GM12878 (cell line): Measurements from ENCODE around the gene RNASE9. TPM values are rescaled to one million over a fixed set of nuclear protein-coding genes. Genes with fewer than 3 reads are reported as not detected.

Source experiments
- ATAC-seq: fragments of 200-7000 bp; cut with Tn5 transposase; 3 replicates; pipeline ENCODE4 v1.9.1; 2020; ENCODE audit warnings: mild to moderate bottlenecking, moderate library complexity
- BruUV-seq: library from RNA; stranded (reverse); fragments of 400-500 nt; replicated peaks from 2 replicates; lab custom pipeline; 2021; lab: Mats Ljungman, UMichigan
- CTCF ChIA-PET: fragments of 300-600 bp; sonication (Branson Sonifier 250); formaldehyde crosslinking; extraction: SDS; loops from one replicate; lab custom pipeline; 2021; ENCODE audit warnings: inconsistent platforms; lab: Yijun Ruan, JAX
- POLR2A ChIA-PET: fragments of 350-600 bp; formaldehyde crosslinking; extraction: SDS; loops from one replicate; lab custom pipeline; 2021; ENCODE audit warnings: inconsistent platforms; lab: Charles Lee
- RAD21 ChIA-PET: fragments of 300-600 bp; sonication (Branson Sonifier 250); formaldehyde crosslinking; loops from one replicate; lab custom pipeline; 2023; ENCODE audit warnings: antibody characterized with exemption; ENCODE audit not compliant: unreplicated experiment; lab: Charles Lee
- SMC1A ChIA-PET: fragments of 300-600 bp; sonication (Branson Sonifier 250); formaldehyde crosslinking; loops from one replicate; lab custom pipeline; 2023; ENCODE audit not compliant: unreplicated experiment, uncharacterized antibody; lab: Charles Lee
- DNase-seq: peaks from one replicate; pipeline ENCODE4 v3.0.0-alpha.2; 2011; ENCODE audit warnings: low read depth, low spot score
- FAIRE-seq: peaks from 3 replicates; lab custom pipeline; 2011; peaks lifted over from hg19 to GRCh38; lab: Jason Lieb, UNC
- H2AFZ ChIP-seq: 2 replicates; pipeline ENCODE4 v1.6.0; 2011; ENCODE audit warnings: low read depth, low read length, control low read depth; ENCODE audit not compliant: control insufficient read depth
- H3K27ac ChIP-seq: 2 replicates; pipeline ENCODE4 v1.5.1; 2011; ENCODE audit warnings: control low read depth; ENCODE audit not compliant: control insufficient read depth, insufficient read depth
- H3K27me3 ChIP-seq, 2 experiments: replicated peaks in 1 of 2; 2 replicates each; pipeline versions ENCODE4 v1.6.0 to v1.6.1; 2011; ENCODE audit warnings: low read length in 1 of 2; ENCODE audit not compliant: control insufficient read depth in 2 of 2, insufficient read depth in 2 of 2
- H3K36me3 ChIP-seq, 2 experiments: 2 replicates each; pipeline ENCODE4 v1.5.1; 2011; ENCODE audit warnings: low read length in 1 of 2; ENCODE audit not compliant: control insufficient read depth in 2 of 2, insufficient read depth in 2 of 2
- H3K4me1 ChIP-seq: 2 replicates; pipeline ENCODE4 v1.6.1; 2011; ENCODE audit warnings: mild to moderate bottlenecking, low read length, moderate library complexity, mixed read lengths; ENCODE audit not compliant: control insufficient read depth, insufficient read depth
- H3K4me2 ChIP-seq: 2 replicates; pipeline ENCODE4 v1.6.0; 2011; ENCODE audit warnings: control low read depth; ENCODE audit not compliant: control insufficient read depth, insufficient read depth
- H3K4me3 ChIP-seq: fragments of 200-600 bp; sonication (generic); 2 replicates; pipeline ENCODE4 v1.5.1; 2016
- H3K79me2 ChIP-seq: 2 replicates; pipeline ENCODE4 v1.6.0; 2011; ENCODE audit warnings: low read length; ENCODE audit not compliant: control insufficient read depth, insufficient read depth
- H3K9ac ChIP-seq: 2 replicates; pipeline ENCODE4 v1.8.0; 2011; ENCODE audit warnings: low read length, control low read depth, mixed read lengths; ENCODE audit not compliant: control insufficient read depth, insufficient read depth
- H3K9me3 ChIP-seq: replicated peaks from 3 replicates; pipeline ENCODE4 v1.5.1; 2011; ENCODE audit warnings: mild to moderate bottlenecking, low read length; ENCODE audit not compliant: control insufficient read depth, insufficient read depth
- H4K20me1 ChIP-seq: 2 replicates; pipeline ENCODE4 v1.6.0; 2011; ENCODE audit not compliant: control insufficient read depth, insufficient read depth
- CBX5 ChIP-seq: sonication (generic); IDR thresholded peaks from 2 replicates; pipeline ENCODE4 v1.6.1; 2016; ENCODE audit warnings: low read depth, moderate library complexity, mild to moderate bottlenecking, inconsistent platforms
- DPF2 ChIP-seq: fragments of 450-650 bp; IDR thresholded peaks from 2 replicates; pipeline ENCODE4 v1.6.1; 2017; ENCODE audit warnings: mild to moderate bottlenecking
- HDGF ChIP-seq: fragments of 450-650 bp; IDR thresholded peaks from 2 replicates; pipeline ENCODE4 v1.6.1; 2016; ENCODE audit warnings: antibody characterized with exemption
- KDM1A ChIP-seq: fragments of 200-600 bp; sonication (generic); IDR thresholded peaks from 2 replicates; pipeline ENCODE4 v1.6.1; 2016; ENCODE audit warnings: borderline replicate concordance
- MXI1 ChIP-seq: fragments of 150-350 bp; IDR thresholded peaks from 2 replicates; pipeline ENCODE4 v1.6.1; 2011; ENCODE audit warnings: low read depth, mild to moderate bottlenecking, inconsistent platforms, low read length, improper control_type of control experiment
- PML ChIP-seq: IDR thresholded peaks from 2 replicates; pipeline ENCODE4 v1.6.1; 2012; ENCODE audit warnings: low read length, inconsistent platforms
- ZNF274 ChIP-seq: IDR thresholded peaks from one replicate; pipeline ENCODE4 v1.8.0; 2011; ENCODE audit not compliant: insufficient read length, insufficient read depth
- WGBS: methylation state at CpG from one replicate; pipeline ENCODE4 v1.1.6; 2016; ENCODE audit warnings: low lambda C conversion rate; ENCODE audit not compliant: insufficient replicate concordance, insufficient coverage; ENCODE audit errors: missing lambda C conversion rate; 5-methylcytosine and 5-hydroxymethylcytosine counted together
- in situ Hi-C: fragments of 300-500 bp; cut with MboI; formaldehyde crosslinking; loops from 9 replicates; pipeline ENCODE4 v1.14.3; 2018; ENCODE audit warnings: mixed read lengths
- intact Hi-C: fragments of 100-400 bp; cut with micrococcal nuclease; formaldehyde crosslinking; loops from one replicate; pipeline ENCODE4 v1.14.2; 2022; ENCODE audit not compliant: unreplicated experiment
- polyA plus RNA-seq, 11 experiments: library from polyadenylated mRNA; depleted of rRNA in 4 of 11; unstranded in 6 of 11; stranded (reverse) in 5 of 11; fragments of >200 nt; fragmentation: Nextera tagmentation in 4 of 11; fragmentation: Illumina TruSeq in 1 of 11; extraction: Ambion mirVana in 4 of 11; extraction: Trizol in 1 of 11; gene quantifications; 1 replicate in 1 of 11; 2 replicates in 10 of 11; pipeline versions ENCODE4 v1.2.1 to v1.2.3, GENCODE V29; 2011 to 2016; ENCODE audit warnings: inconsistent platforms in 2 of 11, missing spikeins in 2 of 11, low read depth in 1 of 11
- total RNA-seq, 4 experiments: library from RNA; depleted of rRNA in 3 of 4; stranded (reverse); fragments of >200 nt in 3 of 4; fragmentation: Illumina TruSeq in 1 of 4; extraction: Trizol in 1 of 4; gene quantifications; 2 replicates each; pipeline versions ENCODE4 v1.2.1 to v1.2.3, GENCODE V29; 2013 to 2021
- TF ChIP-seq, protein P1 (sequence below): IDR thresholded peaks from 2 replicates; pipeline ENCODE4 v1.6.1; 2012; ENCODE audit warnings: low read depth, low read length, improper control_type of control experiment
- TF ChIP-seq, protein P2 (sequence below): fragments of 450-650 bp; formaldehyde crosslinking; IDR thresholded peaks from 2 replicates; pipeline ENCODE4 v1.4.0; 2020; ENCODE audit warnings: mild to moderate bottlenecking, moderate library complexity
- TF ChIP-seq, protein P3 (sequence below): fragments of 450-650 bp; IDR thresholded peaks from 2 replicates; pipeline ENCODE4 v1.6.1; 2016; ENCODE audit warnings: mild to moderate bottlenecking, moderate library complexity, borderline replicate concordance

Gene RNASE9
- total and polyA plus RNA-seq, 10 of the 15 experiments (the other 5 are each of a cell fraction or from before 2014, with no cell fraction given) = not detected

DNA sequence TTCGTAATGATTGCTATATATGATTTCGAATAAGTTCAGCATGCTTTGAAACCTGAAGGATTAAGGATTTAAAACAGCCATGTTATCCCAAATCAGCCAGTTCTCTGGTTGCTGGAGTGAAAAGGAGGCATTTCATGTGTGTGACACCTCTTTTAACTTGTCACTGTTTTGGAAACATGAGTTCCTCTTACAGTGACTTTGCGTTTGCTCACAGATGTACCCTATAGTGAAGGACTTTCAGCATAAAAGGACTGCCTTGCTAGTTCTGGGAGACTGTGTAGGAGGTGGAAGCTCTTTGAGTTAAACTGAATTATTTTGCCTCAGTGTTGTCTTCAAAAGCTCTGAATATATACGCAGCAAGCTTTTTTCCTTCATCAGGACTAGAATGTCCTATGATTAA lies 19.4 kb upstream of the RNASE9 start:
- Histone ChIP-seq H3K9me3 (no peaks in the 10 kb centered on the region), H3K36me3 (no peaks in the 10 kb centered on the region), H3K79me2 (no peaks in the 10 kb centered on the region), H3K27ac (no peak overlapping the region), H3K4me2 (no peak overlapping the region), H3K27me3 (no peaks in the 10 kb centered on the region; a peak in 1 of 4 replicates), H3K4me1 (no peaks in the 10 kb centered on the region), H2AFZ (no peak overlapping the region), H3K4me3 (no peak overlapping the region), H3K9ac (no peak overlapping the region), H4K20me1 (no peaks in the 10 kb centered on the region)
- no peak for DNase-seq
- WGBS = 41% methylated on average over 4 of the region's 4 CpGs
- ChIA-PET SMC1A (no interaction called here), RAD21 (no interaction called here), POLR2A (no interaction called here), CTCF (interaction anchor here (0.6 to 1.2 kb wide), 2 partner anchors 50 to 83 kb away, joined by 3 read pairs; no protein-coding TSS in a partner anchor)
- no TSS peak for BruUV-seq
- intact Hi-C loops (no loop called here), in situ Hi-C loops (no loop called here)
- no peak for TF ChIP-seq CBX5
- TF ChIP-seq ZNF274 = no peak
- TF ChIP-seq, protein P1, sequence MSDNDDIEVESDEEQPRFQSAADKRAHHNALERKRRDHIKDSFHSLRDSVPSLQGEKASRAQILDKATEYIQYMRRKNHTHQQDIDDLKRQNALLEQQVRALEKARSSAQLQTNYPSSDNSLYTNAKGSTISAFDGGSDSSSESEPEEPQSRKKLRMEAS = no peak
- no peak for TF ChIP-seq HDGF
- TF ChIP-seq, protein P2, sequence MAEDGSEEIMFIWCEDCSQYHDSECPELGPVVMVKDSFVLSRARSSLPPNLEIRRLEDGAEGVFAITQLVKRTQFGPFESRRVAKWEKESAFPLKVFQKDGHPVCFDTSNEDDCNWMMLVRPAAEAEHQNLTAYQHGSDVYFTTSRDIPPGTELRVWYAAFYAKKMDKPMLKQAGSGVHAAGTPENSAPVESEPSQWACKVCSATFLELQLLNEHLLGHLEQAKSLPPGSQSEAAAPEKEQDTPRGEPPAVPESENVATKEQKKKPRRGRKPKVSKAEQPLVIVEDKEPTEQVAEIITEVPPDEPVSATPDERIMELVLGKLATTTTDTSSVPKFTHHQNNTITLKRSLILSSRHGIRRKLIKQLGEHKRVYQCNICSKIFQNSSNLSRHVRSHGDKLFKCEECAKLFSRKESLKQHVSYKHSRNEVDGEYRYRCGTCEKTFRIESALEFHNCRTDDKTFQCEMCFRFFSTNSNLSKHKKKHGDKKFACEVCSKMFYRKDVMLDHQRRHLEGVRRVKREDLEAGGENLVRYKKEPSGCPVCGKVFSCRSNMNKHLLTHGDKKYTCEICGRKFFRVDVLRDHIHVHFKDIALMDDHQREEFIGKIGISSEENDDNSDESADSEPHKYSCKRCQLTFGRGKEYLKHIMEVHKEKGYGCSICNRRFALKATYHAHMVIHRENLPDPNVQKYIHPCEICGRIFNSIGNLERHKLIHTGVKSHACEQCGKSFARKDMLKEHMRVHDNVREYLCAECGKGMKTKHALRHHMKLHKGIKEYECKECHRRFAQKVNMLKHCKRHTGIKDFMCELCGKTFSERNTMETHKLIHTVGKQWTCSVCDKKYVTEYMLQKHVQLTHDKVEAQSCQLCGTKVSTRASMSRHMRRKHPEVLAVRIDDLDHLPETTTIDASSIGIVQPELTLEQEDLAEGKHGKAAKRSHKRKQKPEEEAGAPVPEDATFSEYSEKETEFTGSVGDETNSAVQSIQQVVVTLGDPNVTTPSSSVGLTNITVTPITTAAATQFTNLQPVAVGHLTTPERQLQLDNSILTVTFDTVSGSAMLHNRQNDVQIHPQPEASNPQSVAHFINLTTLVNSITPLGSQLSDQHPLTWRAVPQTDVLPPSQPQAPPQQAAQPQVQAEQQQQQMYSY (CRISPR knock-in tag) = no peak
- no peak for TF ChIP-seq DPF2
- no peak for TF ChIP-seq PML
- TF ChIP-seq KDM1A = no peak
- no peak for TF ChIP-seq MXI1
- TF ChIP-seq, protein P3, sequence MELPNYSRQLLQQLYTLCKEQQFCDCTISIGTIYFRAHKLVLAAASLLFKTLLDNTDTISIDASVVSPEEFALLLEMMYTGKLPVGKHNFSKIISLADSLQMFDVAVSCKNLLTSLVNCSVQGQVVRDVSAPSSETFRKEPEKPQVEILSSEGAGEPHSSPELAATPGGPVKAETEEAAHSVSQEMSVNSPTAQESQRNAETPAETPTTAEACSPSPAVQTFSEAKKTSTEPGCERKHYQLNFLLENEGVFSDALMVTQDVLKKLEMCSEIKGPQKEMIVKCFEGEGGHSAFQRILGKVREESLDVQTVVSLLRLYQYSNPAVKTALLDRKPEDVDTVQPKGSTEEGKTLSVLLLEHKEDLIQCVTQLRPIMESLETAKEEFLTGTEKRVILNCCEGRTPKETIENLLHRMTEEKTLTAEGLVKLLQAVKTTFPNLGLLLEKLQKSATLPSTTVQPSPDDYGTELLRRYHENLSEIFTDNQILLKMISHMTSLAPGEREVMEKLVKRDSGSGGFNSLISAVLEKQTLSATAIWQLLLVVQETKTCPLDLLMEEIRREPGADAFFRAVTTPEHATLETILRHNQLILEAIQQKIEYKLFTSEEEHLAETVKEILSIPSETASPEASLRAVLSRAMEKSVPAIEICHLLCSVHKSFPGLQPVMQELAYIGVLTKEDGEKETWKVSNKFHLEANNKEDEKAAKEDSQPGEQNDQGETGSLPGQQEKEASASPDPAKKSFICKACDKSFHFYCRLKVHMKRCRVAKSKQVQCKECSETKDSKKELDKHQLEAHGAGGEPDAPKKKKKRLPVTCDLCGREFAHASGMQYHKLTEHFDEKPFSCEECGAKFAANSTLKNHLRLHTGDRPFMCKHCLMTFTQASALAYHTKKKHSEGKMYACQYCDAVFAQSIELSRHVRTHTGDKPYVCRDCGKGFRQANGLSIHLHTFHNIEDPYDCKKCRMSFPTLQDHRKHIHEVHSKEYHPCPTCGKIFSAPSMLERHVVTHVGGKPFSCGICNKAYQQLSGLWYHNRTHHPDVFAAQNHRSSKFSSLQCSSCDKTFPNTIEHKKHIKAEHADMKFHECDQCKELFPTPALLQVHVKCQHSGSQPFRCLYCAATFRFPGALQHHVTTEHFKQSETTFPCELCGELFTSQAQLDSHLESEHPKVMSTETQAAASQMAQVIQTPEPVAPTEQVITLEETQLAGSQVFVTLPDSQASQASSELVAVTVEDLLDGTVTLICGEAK = no peak
- no peak for FAIRE-seq
- no peak for ATAC-seq
